ENCODE data around the gene CFAP61. TPM values are rescaled to one million over a fixed set of nuclear protein-coding genes. Genes with fewer than 3 reads are reported as not detected.

Gene CFAP61
- total RNA-seq, 1 donor, result not detected

DNA sequence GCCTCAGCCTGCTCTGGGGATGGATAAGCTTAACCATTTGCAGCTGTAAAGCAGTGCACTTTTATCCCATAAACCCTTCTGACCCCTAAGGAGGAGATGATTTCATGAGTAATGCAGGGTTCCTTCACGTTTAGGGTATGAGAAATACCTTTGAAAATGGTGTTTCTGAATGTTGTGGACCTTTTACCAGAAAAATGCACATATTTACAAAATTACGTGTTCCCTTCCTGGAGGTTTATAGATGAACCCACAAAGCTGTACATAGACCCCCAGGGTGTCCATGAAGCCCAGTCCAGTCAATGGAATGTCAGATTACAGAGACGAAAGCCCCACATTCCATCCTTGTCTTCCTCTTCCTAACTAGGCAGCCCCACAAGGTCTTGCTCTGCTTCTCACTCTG, 237.0 kb downstream of the CFAP61 start:
- Histone ChIP-seq H3K4me3 (ENCODE audit: low read length) (no peak overlapping the region), H3K4me1 (ENCODE audit: insufficient read depth, low read length) (peaks cover 5% of the 10 kb centered on the region), H3K9me3 (ENCODE audit: low read depth, low read length) (no peaks in the 10 kb centered on the region), H3K27me3 (ENCODE audit: insufficient read depth, low read length) (peaks cover 7% of the 10 kb centered on the region)

DNA sequence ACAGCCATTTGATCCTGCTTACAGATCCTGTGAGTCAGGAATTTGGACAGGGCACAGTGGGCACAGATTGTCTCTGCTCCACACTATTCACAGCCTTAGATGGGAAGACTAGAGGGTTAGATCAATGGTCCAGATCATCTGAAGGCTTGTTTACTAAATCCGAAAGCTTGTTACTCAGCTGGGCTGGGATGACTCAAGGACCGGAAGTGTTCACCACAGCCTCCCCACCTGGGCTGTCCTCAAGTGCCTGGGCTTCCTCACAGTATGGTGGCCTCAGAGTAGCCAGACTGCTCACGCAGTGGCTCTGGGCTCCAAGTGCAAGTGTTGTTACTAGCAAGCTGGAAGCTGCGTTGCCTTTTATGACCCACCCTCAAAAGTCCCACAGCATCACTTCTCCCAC, 240.1 kb downstream of the CFAP61 start:
- Histone ChIP-seq H3K27me3 (ENCODE audit: insufficient read depth, low read length) (no peaks in the 10 kb centered on the region), H3K9me3 (ENCODE audit: low read depth, low read length) (no peaks in the 10 kb centered on the region), H3K4me3 (ENCODE audit: low read length) (no peak overlapping the region), H3K4me1 (ENCODE audit: insufficient read depth, low read length) (peaks cover 5% of the 10 kb centered on the region)

GRCh38 chr20:20293141-20293540, 240.8 kb downstream of the CFAP61 start:
- H3K4me1 ChIP-seq (ENCODE audit: insufficient read depth, low read length), result peaks cover 5% of the 10 kb centered on the region
- no peaks in the 10 kb centered on the region for H3K9me3 ChIP-seq (ENCODE audit: low read depth, low read length)
- no peaks in the 10 kb centered on the region for H3K27me3 ChIP-seq (ENCODE audit: insufficient read depth, low read length)
- no peak overlapping the region for H3K4me3 ChIP-seq (ENCODE audit: low read length)

DNA sequence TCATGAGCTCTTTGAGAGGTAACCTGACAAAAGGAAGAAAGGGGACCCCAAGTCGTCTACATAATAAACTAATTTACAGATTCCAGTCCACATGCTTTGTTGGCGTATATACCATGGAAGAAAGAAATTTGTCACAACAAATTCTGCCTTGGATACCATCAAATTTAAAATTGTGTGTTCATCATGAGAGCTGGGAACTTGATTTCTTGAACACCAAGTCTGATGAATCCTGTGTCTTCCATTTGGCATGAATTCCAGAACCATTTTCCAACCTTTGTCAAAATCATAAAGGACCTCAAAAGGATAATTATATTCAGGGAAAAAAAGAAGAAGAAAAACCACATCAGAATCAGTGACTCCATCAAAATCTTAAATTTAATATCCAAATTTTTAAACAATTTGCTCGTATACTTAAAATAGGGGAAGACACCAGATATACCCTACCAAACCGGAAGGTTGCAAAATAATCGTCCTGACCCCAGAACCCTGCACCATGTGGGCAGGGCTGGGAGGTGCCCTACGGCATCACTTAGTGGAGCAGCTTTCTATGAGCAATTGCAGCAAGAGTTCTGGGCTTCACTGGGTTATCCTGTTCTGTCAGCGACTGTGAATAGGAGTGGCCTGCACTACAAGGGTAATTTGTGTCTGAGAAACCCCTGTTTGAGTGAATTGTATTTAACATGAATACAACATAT, 241.5 kb downstream of the CFAP61 start:
- no peak overlapping the region for H3K4me3 ChIP-seq (ENCODE audit: low read length)
- H3K9me3 ChIP-seq (ENCODE audit: low read depth, low read length), result no peaks in the 10 kb centered on the region
- no peaks in the 10 kb centered on the region for H3K27me3 ChIP-seq (ENCODE audit: insufficient read depth, low read length)
- peaks cover 5% of the 10 kb centered on the region for H3K4me1 ChIP-seq (ENCODE audit: insufficient read depth, low read length)

GRCh38 chr20:20295621-20296498, 243.5 kb downstream of the CFAP61 start:
- Histone ChIP-seq H3K9me3 (ENCODE audit: low read depth, low read length) (no peaks in the 10 kb centered on the region), H3K4me3 (ENCODE audit: low read length) (no peak overlapping the region), H3K4me1 (ENCODE audit: insufficient read depth, low read length) (peaks cover 5% of the 10 kb centered on the region), H3K27me3 (ENCODE audit: insufficient read depth, low read length) (no peaks in the 10 kb centered on the region)

GRCh38 chr20:20297181-20297580, 244.8 kb downstream of the CFAP61 start:
- Histone ChIP-seq H3K4me3 (ENCODE audit: low read length) (no peak overlapping the region), H3K4me1 (ENCODE audit: insufficient read depth, low read length) (peaks cover 5% of the 10 kb centered on the region), H3K9me3 (ENCODE audit: low read depth, low read length) (no peaks in the 10 kb centered on the region), H3K27me3 (ENCODE audit: insufficient read depth, low read length) (no peaks in the 10 kb centered on the region)

DNA sequence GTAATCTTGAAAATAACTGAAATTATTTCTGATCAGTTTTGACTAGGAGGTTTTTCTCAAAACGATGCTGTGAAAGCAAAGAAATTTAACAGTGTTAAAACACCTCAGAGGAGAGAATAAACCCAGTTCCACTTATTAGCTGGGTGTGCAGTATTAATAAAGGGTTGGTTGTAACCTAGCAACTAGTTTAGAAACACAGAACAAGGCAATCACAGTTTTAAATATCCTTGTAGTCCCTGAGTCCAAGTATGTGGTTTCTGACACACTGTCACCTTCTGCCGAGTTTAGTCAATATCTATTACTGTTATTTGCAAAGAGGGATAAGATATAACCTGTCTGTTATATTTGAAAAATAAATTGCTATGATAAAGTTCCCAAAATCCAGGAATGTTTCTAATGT, 245.4 kb downstream of the CFAP61 start:
- H3K4me3 ChIP-seq (ENCODE audit: low read length), result no peak overlapping the region
- H3K4me1 ChIP-seq (ENCODE audit: insufficient read depth, low read length), result peaks cover 5% of the 10 kb centered on the region
- no peaks in the 10 kb centered on the region for H3K27me3 ChIP-seq (ENCODE audit: insufficient read depth, low read length)
- no peaks in the 10 kb centered on the region for H3K9me3 ChIP-seq (ENCODE audit: low read depth, low read length)

DNA sequence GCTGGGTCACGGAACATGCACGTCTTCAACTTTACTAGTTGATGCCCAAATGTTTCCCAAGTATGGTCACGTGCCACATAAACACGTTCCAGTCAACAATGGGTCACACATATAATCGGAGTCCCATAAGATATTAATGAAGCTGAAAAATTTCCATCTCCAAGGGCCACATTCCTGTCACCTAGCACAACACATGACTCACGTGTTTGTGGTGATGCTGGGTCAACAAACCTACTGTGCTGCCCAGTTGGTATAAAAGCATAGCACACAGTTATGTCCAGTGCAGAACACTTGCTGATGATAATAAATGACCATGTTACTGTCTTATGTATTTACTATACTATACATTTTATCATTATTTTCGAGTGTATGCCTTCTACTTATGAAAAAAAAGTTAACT, 247.6 kb downstream of the CFAP61 start:
- Histone ChIP-seq H3K9me3 (ENCODE audit: low read depth, low read length) (no peaks in the 10 kb centered on the region), H3K27me3 (ENCODE audit: insufficient read depth, low read length) (no peaks in the 10 kb centered on the region), H3K4me1 (ENCODE audit: insufficient read depth, low read length) (no peaks in the 10 kb centered on the region), H3K4me3 (ENCODE audit: low read length) (no peak overlapping the region)

DNA sequence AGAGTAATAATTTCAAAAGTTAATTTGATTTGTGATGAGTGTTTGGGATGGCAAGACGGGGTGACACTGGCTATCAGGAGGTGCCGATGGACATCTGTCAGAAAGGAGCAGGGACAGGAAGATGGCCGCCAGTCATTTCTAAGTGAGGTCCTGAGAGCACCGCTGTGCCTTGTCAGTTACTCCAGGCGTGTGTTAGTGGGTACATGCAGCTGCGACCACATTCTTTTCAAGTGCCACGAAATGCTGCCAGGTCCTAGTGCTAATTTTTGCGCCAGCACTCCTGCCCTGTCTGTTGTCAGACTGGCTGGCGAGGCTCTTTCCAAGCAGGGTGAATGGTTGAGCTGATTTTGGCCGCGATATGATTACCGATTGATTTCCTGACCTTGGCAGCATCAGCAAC, 251.0 kb downstream of the CFAP61 start:
- no peak overlapping the region for H3K4me3 ChIP-seq (ENCODE audit: low read length)
- H3K4me1 ChIP-seq (ENCODE audit: insufficient read depth, low read length), result no peaks in the 10 kb centered on the region
- H3K9me3 ChIP-seq (ENCODE audit: low read depth, low read length), result no peaks in the 10 kb centered on the region
- H3K27me3 ChIP-seq (ENCODE audit: insufficient read depth, low read length), result no peaks in the 10 kb centered on the region

GRCh38 chr20:20303742-20304141, 251.4 kb downstream of the CFAP61 start:
- Histone ChIP-seq H3K9me3 (ENCODE audit: low read depth, low read length) (no peaks in the 10 kb centered on the region), H3K27me3 (ENCODE audit: insufficient read depth, low read length) (no peaks in the 10 kb centered on the region), H3K4me3 (ENCODE audit: low read length) (no peak overlapping the region), H3K4me1 (ENCODE audit: insufficient read depth, low read length) (no peaks in the 10 kb centered on the region)

DNA sequence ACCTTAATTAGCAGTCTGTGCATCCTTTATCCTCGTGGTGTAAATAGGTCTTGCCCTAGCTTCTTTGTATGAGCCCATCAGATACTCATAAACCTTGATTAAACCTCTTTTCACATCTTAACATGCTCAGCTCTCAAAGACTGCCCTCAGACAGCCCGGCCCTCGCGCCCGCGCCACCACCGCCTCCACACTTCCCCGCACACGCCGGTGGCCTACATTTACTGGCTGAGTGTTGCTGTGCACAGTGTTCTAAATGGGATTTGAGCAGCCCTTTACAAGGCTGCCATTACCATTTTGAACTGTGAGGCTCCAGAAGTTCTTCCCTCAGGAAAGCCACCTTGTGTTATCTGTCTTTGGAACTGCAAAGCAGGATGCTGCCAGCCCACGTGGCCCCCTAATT, 252.6 kb downstream of the CFAP61 start:
- H3K4me3 ChIP-seq (ENCODE audit: low read length), result no peak overlapping the region
- H3K4me1 ChIP-seq (ENCODE audit: insufficient read depth, low read length), result no peaks in the 10 kb centered on the region
- no peaks in the 10 kb centered on the region for H3K27me3 ChIP-seq (ENCODE audit: insufficient read depth, low read length)
- H3K9me3 ChIP-seq (ENCODE audit: low read depth, low read length), result no peaks in the 10 kb centered on the region

DNA sequence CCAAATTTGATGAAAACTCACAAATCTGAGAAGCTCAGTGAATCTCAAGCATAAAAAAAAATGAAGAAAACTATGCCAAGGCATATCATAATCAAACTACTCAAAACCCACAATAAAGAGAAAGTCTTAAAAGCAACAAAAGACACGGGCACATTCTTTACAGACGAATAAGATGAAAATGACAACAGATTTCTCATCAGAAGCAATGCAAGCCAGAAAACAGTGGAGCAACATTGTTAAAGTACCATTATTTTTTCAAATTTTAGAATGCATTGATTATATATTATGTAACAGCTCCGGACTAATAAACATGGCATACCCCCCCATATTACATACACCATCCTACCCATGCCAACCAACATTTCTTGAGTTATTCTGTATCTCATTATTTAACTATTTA, 260.2 kb downstream of the CFAP61 start:
- no peaks in the 10 kb centered on the region for H3K27me3 ChIP-seq (ENCODE audit: insufficient read depth, low read length)
- no peaks in the 10 kb centered on the region for H3K9me3 ChIP-seq (ENCODE audit: low read depth, low read length)
- H3K4me1 ChIP-seq (ENCODE audit: insufficient read depth, low read length), result peaks cover 10% of the 10 kb centered on the region
- no peak overlapping the region for H3K4me3 ChIP-seq (ENCODE audit: low read length)

GRCh38 chr20:20317195-20317594, 264.9 kb downstream of the CFAP61 start:
- H3K9me3 ChIP-seq (ENCODE audit: low read depth, low read length), result no peaks in the 10 kb centered on the region
- no peaks in the 10 kb centered on the region for H3K27me3 ChIP-seq (ENCODE audit: insufficient read depth, low read length)
- H3K4me1 ChIP-seq (ENCODE audit: insufficient read depth, low read length), result peaks cover 30% of the 10 kb centered on the region
- no peak overlapping the region for H3K4me3 ChIP-seq (ENCODE audit: low read length)

GRCh38 chr20:20317621-20318364, 265.5 kb downstream of the CFAP61 start:
- no peaks in the 10 kb centered on the region for H3K27me3 ChIP-seq (ENCODE audit: insufficient read depth, low read length)
- H3K9me3 ChIP-seq (ENCODE audit: low read depth, low read length), result no peaks in the 10 kb centered on the region
- H3K4me1 ChIP-seq (ENCODE audit: insufficient read depth, low read length), result peaks cover 30% of the 10 kb centered on the region
- no peak overlapping the region for H3K4me3 ChIP-seq (ENCODE audit: low read length)

Data from mononuclear cell (primary cell).